HCT116 (cell line): ENCODE results near the gene SLC66A2. TPM values are rescaled to one million over a fixed set of nuclear protein-coding genes. Genes with fewer than 3 reads are reported as not detected.

ENCODE experiments used
- ATAC-seq: fragments of 200-7000 bp; cut with Tn5 transposase; 2 replicates; pipeline ENCODE4 v1.9.1; 2020; ENCODE audit warnings: mild to moderate bottlenecking, moderate library complexity
- BruUV-seq: library from RNA; stranded (reverse); fragments of 400-500 nt; replicated peaks from 2 replicates; lab custom pipeline; 2021; lab: Mats Ljungman, UMichigan
- CTCF ChIA-PET: fragments of 300-600 bp; sonication (Branson Sonifier 250); formaldehyde crosslinking; loops from one replicate; lab custom pipeline; 2021; ENCODE audit warnings: antibody characterized with exemption; lab: Charles Lee
- POLR2A ChIA-PET: fragments of 300-600, 350-600 bp; sonication (Branson Sonifier 250); formaldehyde crosslinking; loops from one replicate; lab custom pipeline; 2021; ENCODE audit warnings: antibody characterized with exemption; lab: Charles Lee
- RAD21 ChIA-PET, 2 experiments: fragments of 300-600 bp; sonication (Branson Sonifier 250); formaldehyde crosslinking; loops; one replicate each; lab custom pipeline; 2023; ENCODE audit warnings: low total read pairs in 2 of 2; ENCODE audit not compliant: uncharacterized antibody in 2 of 2, unreplicated experiment in 2 of 2, low non-redundant PET in 1 of 2; lab: Charles Lee
- DNase-seq: peaks from one replicate; pipeline ENCODE4 v3.0.0-alpha.2; 2010; ENCODE audit warnings: low read depth, low spot score
- H2AFZ ChIP-seq: fragments of 200-600 bp; shearing (Covaris generic), sonication (generic); 2 replicates; pipeline ENCODE4 v1.6.1; 2017; ENCODE audit warnings: low read depth, mixed run types, mixed read lengths, antibody characterized with exemption, low read length; ENCODE audit not compliant: poor library complexity, severe bottlenecking
- H3K27ac ChIP-seq: 2 replicates; pipeline ENCODE4 v1.5.1; 2012; ENCODE audit warnings: low read depth, low read length
- H3K27me3 ChIP-seq: fragments of 200-600 bp; sonication (generic); 2 replicates; pipeline ENCODE4 v1.6.1; 2016; ENCODE audit warnings: mixed run types, low read length, mixed read lengths; ENCODE audit not compliant: insufficient read depth
- H3K36me3 ChIP-seq, 2 experiments: fragments of 200-500 bp in 1 of 2; fragments of 200-600 bp in 1 of 2; sonication (Bioruptor generic) in 1 of 2; sonication (generic) in 1 of 2; 2 replicates each; pipeline versions ENCODE4 v1.5.1 to v1.6.1; 2014 to 2016; ENCODE audit warnings: low read length in 2 of 2, inconsistent platforms in 1 of 2, mixed read lengths in 1 of 2, mixed run types in 1 of 2; ENCODE audit not compliant: insufficient read depth in 2 of 2, control insufficient read depth in 1 of 2
- H3K4me1 ChIP-seq, 2 experiments: fragments of 200-600 bp in 1 of 2; sonication (generic) in 1 of 2; 2 replicates each; pipeline versions ENCODE4 v1.5.1 to v1.6.1; 2012 to 2017; ENCODE audit warnings: low read length in 2 of 2, inconsistent platforms in 1 of 2, mild to moderate bottlenecking in 1 of 2, mixed read lengths in 1 of 2, mixed run types in 1 of 2, moderate library complexity in 1 of 2; ENCODE audit not compliant: insufficient read depth in 2 of 2, control insufficient read depth in 1 of 2
- H3K4me2 ChIP-seq: fragments of 200-600 bp; sonication (generic); 2 replicates; pipeline ENCODE4 v1.6.1; 2017; ENCODE audit warnings: mixed run types, low read length, mixed read lengths
- H3K4me3 ChIP-seq, 2 experiments: fragments of 200-600 bp in 1 of 2; sonication (generic) in 1 of 2; replicated peaks in 1 of 2; 2 replicates each; pipeline ENCODE4 v1.5.1; 2011 to 2016; ENCODE audit warnings: low read length in 2 of 2, control low read depth in 1 of 2, low read depth in 1 of 2, mild to moderate bottlenecking in 1 of 2, mixed read lengths in 1 of 2, mixed run types in 1 of 2
- H3K79me2 ChIP-seq: fragments of 200-600 bp; sonication (generic); 2 replicates; pipeline ENCODE4 v1.6.1; 2017; ENCODE audit warnings: mild to moderate bottlenecking, mixed run types, low read length, moderate library complexity, mixed read lengths; ENCODE audit not compliant: insufficient read depth
- H3K9ac ChIP-seq: fragments of 200-600 bp; sonication (generic); 2 replicates; pipeline ENCODE4 v1.6.1; 2016; ENCODE audit warnings: low read length, mixed read lengths
- H3K9me2 ChIP-seq: fragments of 200-600 bp; sonication (generic), shearing (Covaris generic); 2 replicates; pipeline ENCODE4 v1.6.1; 2017; ENCODE audit warnings: mixed run types, mild to moderate bottlenecking, moderate library complexity; ENCODE audit not compliant: insufficient read depth
- H3K9me3 ChIP-seq, 2 experiments: fragments of 200-500 bp in 1 of 2; fragments of 200-600 bp in 1 of 2; sonication (Bioruptor generic) in 1 of 2; sonication (generic) in 1 of 2; 2 replicates each; pipeline ENCODE4 v1.6.1; 2014 to 2017; ENCODE audit warnings: low read length in 2 of 2, mixed read lengths in 2 of 2, inconsistent platforms in 1 of 2, low read depth in 1 of 2, mild to moderate bottlenecking in 1 of 2, mixed run types in 1 of 2, moderate library complexity in 1 of 2; ENCODE audit not compliant: control insufficient read depth in 1 of 2, insufficient read depth in 1 of 2
- H4K20me1 ChIP-seq: fragments of 200-600 bp; sonication (generic), shearing (Covaris generic); 2 replicates; pipeline ENCODE4 v1.6.1; 2017; ENCODE audit warnings: mixed run types, mild to moderate bottlenecking, moderate library complexity; ENCODE audit not compliant: insufficient read depth
- EGR1 ChIP-seq: IDR thresholded peaks from 2 replicates; pipeline ENCODE4 v1.6.1; 2012; ENCODE audit warnings: low read depth
- FOSL1 ChIP-seq: IDR thresholded peaks from 2 replicates; pipeline ENCODE4 v1.6.1; 2012; ENCODE audit warnings: low read depth
- RAD21 ChIP-seq: IDR thresholded peaks from 2 replicates; pipeline ENCODE4 v1.6.1; 2012; ENCODE audit warnings: low read depth, mild to moderate bottlenecking
- SIN3A ChIP-seq: IDR thresholded peaks from 2 replicates; pipeline ENCODE4 v1.6.1; 2012; ENCODE audit warnings: low read depth
- SP1 ChIP-seq: IDR thresholded peaks from 2 replicates; pipeline ENCODE4 v1.6.1; 2012; ENCODE audit warnings: low read depth
- YY1 ChIP-seq: IDR thresholded peaks from 2 replicates; pipeline ENCODE4 v1.6.1; 2011; ENCODE audit warnings: low read length, low read depth, moderate library complexity, mild to moderate bottlenecking; ENCODE audit not compliant: insufficient replicate concordance; ENCODE audit errors: extremely low read depth
- ZFX ChIP-seq: fragments of 450-650 bp; IDR thresholded peaks from 2 replicates; pipeline ENCODE4 v1.6.1; 2017
- intact Hi-C: fragments of 100-400 bp; cut with micrococcal nuclease; formaldehyde crosslinking; loops from 2 replicates; pipeline ENCODE4 v1.10.0; 2022
- total RNA-seq: library from RNA; stranded (reverse); gene quantifications from one replicate; pipeline ENCODE4 v1.2.1, GENCODE V29; 2021; ENCODE audit not compliant: unreplicated experiment
- TF ChIP-seq, protein P1 (sequence below): IDR thresholded peaks from 2 replicates; pipeline ENCODE4 v1.6.1; 2012; ENCODE audit warnings: low read depth
- TF ChIP-seq, protein P2 (sequence below): IDR thresholded peaks from 2 replicates; pipeline ENCODE4 v1.6.1; 2012

SLC66A2 gene
- total RNA-seq, 1 experiment from 2014 or later = 44.9 TPM

DNA sequence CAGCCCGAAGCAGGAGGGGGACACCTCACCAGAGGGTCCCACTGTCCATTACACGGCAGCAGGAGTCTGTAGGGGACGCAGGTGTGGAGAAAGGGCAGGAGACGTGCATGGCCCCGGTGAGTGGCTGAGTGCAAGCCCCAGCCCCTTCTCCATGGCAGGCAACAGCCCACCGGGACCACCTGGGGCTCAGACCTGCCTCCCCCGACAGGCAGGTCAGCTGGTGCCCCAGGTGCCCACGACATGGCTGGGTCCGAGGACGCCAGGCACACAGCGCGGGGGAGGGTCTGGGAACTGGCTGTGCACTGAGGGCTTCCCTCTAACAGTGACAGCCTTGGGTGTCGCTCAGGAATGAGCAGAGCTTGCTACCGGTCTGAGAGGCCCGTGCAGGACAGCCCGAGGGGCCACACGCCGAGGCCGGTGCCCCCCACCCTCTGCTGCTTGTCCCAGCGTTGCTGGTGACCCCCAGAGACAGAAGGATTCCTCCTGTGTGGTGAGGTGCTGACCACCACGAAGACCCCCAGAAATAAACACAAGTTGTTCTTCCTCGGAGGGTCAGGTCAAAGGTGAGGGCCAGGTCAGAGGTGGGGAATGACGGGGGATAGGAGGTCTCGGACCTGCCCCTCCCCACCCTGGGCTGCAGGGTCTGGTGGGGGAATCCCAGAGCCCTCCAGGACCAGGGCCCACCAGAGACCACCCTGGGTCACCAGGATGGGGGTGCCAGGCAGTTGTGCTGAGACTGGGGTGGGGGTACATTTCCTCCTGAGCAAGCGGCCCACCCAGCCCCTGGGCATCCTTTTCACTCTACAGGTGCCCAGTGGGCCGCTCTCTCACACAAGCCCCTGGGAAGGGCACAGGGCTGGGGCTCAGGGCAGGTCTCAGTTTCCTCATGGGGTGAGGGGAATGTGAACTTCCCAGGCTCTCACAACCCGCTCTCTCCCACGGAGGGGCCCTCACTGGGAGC lies 50.6 kb downstream of the SLC66A2 start:
- H3K27ac ChIP-seq = no peak overlapping the region
- ChIA-PET CTCF (no interaction called here), RAD21 (no interaction called here), POLR2A (no interaction called here)
- H3K9ac ChIP-seq = no peak overlapping the region
- no peak for TF ChIP-seq RAD21
- TF ChIP-seq, protein P1, sequence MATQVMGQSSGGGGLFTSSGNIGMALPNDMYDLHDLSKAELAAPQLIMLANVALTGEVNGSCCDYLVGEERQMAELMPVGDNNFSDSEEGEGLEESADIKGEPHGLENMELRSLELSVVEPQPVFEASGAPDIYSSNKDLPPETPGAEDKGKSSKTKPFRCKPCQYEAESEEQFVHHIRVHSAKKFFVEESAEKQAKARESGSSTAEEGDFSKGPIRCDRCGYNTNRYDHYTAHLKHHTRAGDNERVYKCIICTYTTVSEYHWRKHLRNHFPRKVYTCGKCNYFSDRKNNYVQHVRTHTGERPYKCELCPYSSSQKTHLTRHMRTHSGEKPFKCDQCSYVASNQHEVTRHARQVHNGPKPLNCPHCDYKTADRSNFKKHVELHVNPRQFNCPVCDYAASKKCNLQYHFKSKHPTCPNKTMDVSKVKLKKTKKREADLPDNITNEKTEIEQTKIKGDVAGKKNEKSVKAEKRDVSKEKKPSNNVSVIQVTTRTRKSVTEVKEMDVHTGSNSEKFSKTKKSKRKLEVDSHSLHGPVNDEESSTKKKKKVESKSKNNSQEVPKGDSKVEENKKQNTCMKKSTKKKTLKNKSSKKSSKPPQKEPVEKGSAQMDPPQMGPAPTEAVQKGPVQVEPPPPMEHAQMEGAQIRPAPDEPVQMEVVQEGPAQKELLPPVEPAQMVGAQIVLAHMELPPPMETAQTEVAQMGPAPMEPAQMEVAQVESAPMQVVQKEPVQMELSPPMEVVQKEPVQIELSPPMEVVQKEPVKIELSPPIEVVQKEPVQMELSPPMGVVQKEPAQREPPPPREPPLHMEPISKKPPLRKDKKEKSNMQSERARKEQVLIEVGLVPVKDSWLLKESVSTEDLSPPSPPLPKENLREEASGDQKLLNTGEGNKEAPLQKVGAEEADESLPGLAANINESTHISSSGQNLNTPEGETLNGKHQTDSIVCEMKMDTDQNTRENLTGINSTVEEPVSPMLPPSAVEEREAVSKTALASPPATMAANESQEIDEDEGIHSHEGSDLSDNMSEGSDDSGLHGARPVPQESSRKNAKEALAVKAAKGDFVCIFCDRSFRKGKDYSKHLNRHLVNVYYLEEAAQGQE = no peak
- TF ChIP-seq SIN3A = no peak
- TF ChIP-seq FOSL1 = no peak
- TF ChIP-seq YY1 = no peak
- TF ChIP-seq EGR1 = no peak
- TF ChIP-seq ZFX = no peak
- TF ChIP-seq, protein P2, sequence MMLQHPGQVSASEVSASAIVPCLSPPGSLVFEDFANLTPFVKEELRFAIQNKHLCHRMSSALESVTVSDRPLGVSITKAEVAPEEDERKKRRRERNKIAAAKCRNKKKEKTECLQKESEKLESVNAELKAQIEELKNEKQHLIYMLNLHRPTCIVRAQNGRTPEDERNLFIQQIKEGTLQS = no peak
- TF ChIP-seq SP1 = no peak
- BruUV-seq = no TSS peak
- H3K4me2 ChIP-seq = no peak overlapping the region
- no peaks in the 10 kb centered on the region for H4K20me1 ChIP-seq
- peaks cover 15 to 21% of the 10 kb centered on the region in 2 experiments; a peak in 2 of 4 replicates for H3K9me3 ChIP-seq
- no peak overlapping the region for H3K4me3 ChIP-seq
- intact Hi-C loops = no loop called here
- no peaks in the 10 kb centered on the region for H3K27me3 ChIP-seq
- H3K9me2 ChIP-seq = no peaks in the 10 kb centered on the region
- no peaks in the 10 kb centered on the region for H3K79me2 ChIP-seq
- H3K36me3 ChIP-seq = 0 out of 4 replicates have a peak, but pooled peaks cover 0 to 10% of the 10 kb centered on the region in 2 experiments
- no peak overlapping the region for H2AFZ ChIP-seq
- no peaks in the 10 kb centered on the region for H3K4me1 ChIP-seq
- DNase-seq (no peak), ATAC-seq (0 out of 2 replicates have a peak, but pooled peaks have one; percentile 7)
